Stimulated activated CD4-positive, alpha-beta T cell treated with anti-CD3 and anti-CD28 coated beads, Interleukin-4, amount 100 ng/mL, for 24 hours (primary cell): ENCODE measurements around the gene ZBP1.
A peak's percentile ranks its signal among the peaks of the same experiment; 100 is the strongest.

Experiments used
- DNase-seq: peaks from one replicate; pipeline ENCODE4 v3.0.0-alpha.2; 2020

The ZBP1 gene

DNA sequence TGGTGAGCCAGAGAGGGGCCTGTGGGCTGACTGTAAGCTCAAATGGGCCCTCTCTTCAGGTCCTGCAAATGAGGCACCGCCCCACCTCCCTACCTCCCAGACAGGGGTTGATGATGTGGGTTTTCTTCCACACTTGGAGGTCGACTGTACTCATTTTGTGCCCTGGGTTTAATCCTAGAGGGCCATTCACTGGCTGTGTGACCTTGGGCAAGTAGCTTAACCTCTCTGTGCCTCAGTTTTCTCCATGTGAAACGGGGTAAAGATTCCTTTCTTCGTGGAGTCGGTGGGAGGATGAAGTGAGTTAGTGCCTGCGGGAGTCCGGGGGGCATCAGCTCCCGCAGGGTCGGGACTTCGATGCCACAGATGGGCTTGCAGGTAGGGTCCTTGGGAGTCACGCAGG is 23.9 kb downstream of the ZBP1 start:
- no peak for DNase-seq

DNA sequence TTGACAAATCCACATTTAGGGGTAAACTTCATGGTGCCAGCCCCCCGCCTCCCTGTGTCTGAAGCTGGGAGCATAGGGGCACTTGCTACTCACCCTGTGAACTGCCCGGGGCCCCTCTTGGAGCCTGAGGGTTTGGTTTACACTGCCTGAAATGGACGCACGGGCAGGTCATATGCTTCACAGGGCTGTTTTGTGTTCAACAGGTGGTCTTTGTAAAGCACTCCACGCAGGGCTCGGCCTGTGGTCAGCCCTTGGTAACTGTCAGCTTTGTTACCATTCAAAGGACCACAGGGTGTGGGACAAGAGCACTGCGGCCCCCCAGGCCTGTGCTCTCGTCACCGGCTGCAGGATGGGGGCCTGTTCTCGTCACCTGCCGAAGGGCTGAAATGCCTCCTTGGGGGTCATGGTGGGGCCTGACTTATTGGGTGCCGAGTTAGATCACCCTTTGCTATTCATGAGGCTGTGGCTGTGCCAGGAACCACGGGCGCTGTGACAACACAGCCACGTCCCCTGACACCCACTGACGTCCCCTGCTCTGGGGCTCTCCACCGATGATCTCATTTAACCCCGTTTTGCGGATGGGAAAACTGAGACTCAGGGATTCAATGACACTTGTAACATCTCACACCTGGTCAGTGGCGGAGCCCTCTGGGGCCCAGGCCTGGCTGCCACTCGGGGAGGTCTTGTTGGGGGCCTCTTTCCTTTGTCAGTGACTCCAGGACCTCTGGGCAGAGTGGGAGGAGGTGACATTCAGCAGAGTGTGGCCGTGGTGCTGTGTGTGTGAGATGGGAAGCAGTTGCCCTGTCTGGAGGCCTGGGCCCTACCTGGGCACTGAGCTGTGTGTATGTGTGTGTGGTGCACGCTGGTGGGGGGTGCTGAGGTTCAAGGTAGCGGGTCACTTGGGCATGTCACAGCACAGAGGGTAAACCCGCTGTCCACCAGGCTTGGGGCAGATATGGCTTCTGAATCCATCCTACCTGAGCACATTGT is 24.9 kb downstream of the ZBP1 start:
- DNase-seq, result no peak

DNA sequence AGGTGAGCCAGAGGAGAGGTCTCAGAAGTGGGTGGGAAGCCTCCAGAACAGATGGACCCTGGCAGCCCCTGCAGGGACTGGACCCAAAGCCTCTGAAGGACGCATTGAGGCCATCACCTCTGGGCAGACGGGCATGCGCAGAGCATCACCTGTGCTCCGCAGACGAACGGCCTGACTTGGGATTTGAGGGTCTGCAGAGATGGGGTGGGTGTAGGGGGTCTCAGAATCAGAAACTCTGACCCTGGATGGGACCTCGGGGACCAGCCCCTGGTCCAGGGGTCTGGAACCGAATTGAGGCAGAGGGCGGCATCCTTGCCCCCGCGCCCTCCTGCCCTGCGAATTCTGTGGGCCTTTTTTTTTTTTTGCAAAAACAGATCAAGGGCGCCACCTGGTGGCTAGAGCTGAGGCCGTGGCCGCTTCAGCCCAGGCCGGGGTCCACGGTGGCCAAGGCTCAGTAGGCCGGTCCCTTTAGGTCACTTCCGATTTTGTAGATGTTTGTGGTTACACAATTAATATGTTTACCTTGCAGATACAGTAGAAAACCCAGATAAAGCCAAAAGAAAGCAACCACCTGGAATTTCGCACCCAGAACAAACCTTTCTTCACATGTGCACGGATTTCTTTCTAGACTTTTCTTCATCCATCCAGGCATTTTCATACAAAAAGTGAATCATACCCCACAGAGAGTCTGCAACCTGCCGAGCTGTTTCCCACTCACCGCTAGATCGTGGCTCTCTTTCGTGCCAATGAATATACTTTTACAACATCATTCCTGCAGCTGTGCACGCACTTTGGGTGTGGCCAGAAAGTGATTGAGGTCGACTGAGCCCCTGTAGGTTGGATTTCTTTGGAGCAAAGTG is 25.9 kb downstream of the ZBP1 start:
- peak; percentile 59 for DNase-seq

DNA sequence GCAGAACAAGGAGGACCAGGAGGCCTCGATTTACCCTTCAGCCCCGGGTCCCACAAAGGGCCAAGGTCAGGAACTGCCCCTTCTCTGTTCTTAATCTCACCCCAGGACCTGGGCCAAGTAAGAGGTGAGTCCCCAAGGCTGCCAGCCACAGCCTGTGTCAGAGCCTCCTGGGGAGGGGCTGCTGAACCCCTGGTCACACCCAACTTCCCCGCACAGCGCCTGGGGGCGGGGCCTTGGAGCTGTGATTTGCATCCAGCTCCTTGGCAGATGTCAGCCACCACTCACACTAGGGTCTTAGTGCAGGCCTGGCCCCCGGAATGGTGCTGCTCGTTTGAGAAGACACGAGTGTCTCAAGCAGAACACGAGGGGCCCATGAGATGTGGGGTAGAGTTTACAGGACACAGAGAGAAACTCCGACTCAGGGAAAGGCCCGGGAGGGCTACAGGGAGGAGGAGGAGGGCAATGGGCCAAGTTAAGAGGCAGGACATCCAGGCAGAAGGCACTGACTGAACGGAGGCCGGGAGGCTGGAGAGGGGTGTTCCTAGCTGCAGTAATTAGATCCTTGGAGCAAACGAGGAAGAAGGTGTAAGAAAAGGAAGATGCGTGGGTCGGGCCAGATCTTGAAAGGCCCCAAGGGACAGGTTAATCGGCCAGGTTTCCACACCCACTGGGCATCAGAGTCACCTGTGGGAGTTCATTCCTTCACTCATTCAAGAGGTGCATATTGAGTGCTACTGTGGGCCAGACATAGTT is 26.9 kb downstream of the ZBP1 start:
- no peak for DNase-seq

DNA sequence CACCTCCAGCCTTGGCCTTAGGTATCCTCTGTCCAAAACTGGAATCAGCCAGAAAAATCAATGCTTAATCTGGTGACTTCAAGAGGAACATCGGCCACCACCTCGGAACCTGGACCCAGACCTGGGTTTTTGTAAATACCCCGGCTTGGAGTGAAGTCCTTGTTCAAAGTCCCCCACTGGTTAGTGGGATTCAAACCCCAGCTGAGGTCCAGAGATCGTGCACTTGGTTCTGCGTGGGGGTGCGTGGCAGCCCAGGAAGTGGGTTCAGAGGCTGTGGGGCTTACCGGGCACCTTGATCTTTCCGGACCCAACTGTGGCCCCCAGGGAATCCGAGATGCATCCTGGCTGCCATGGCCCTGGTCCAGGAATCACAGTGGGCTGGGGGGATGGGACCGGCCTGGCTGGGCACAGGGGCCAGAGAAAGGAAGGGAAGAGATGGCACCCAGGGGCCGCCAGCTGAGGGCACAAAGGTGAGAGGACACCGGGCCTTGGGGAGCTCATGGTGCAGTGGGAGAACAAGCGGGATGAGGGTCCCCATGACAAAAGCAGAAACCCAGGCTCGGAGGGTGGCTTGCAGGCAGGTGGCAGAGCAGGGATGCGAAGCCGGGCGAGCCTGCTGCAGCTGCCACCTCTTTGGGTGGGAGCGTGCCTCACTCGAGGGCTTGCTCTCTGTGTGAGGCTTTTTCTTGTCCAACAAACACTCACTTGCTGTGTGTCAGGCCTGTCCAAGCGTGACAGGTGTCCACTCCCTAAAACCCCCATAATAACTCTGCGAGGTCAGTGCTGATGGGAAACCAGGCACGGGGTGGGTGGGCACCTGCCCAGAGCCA is 27.7 kb downstream of the ZBP1 start:
- DNase-seq, result no peak

DNA sequence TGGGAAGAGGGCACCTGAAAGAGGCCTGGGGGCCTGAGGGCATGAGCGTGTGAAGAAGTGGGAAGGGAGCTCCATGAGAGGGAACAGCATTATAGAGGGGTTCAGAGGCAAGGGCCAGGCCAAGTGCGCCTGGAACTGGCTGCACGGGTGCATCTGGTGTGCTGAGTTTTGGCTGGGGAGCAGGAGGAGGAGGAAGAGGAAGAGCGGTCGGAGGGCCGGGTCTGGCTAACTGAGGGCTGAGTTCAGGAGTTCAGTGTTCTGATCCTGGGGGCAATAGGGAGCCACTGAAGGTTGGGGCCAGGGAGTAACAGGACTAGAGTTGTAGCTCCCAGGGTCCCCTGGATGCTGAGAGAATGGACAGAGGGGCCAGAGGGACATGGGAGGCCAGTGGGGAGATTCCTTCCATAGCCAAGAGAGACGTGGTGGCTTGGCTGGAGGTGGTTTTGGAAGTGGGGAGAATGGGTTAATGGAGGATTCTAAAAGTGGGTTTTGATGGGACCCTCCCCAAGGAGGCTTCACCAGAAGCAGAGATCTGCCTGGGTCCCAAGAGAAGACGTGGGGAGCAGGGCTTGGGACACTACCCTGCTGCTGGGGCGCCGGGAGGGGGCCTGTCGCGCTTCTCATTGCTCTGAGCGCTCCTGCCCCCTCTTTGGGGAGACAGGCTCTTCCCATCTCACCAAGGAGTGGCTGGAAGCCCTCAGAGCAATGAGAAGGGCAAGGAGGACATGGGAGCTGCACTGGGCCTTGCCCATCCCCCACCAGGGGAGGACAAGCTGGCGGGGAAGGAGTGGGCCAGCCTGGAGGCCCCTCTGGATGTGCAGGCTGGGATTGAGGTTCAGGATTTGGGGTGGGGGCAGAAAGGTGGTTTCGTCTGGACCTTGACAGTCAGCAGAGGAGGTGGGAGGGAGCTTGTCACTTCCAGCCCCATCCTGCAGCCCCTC is 28.7 kb downstream of the ZBP1 start:
- DNase-seq, result no peak

DNA sequence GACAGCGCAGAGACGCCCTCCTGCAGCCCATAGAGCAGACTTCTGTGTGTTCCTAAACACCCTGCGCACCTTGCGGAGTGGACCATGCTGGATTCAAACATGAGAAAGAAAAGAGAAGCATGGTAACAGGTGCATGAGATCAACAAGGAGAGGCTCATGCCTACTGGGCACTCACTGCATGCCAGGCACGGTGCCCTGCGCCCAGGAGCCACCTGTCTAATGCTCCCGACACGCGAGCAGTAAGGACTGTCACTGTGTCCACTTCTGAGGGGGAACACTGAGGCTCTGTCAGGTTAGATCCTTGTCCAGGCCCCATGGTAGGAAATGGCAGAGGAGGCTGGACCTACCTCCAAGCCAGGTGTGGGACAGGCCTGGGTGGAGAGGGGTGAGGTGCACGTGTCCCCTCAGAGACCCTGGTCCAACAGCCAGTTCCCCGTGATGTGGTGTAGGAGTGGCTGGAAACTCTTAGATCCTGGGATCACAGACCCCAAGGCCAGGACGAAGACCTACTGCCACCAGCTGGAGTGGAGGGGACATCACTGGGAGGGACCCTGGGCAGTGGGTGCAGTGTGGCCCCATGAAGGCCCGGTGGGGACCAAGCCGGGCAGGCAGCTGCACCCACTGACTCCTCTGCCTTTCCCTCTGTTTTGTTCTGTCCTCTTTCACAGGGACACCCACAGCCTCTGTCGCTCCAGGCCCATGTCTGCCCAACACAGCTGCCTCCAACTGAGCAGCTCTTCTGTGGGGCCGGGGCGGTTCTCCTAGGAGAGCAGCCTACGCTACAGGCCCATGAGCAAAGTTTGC is 29.5 kb downstream of the ZBP1 start:
- DNase-seq, result no peak

DNA sequence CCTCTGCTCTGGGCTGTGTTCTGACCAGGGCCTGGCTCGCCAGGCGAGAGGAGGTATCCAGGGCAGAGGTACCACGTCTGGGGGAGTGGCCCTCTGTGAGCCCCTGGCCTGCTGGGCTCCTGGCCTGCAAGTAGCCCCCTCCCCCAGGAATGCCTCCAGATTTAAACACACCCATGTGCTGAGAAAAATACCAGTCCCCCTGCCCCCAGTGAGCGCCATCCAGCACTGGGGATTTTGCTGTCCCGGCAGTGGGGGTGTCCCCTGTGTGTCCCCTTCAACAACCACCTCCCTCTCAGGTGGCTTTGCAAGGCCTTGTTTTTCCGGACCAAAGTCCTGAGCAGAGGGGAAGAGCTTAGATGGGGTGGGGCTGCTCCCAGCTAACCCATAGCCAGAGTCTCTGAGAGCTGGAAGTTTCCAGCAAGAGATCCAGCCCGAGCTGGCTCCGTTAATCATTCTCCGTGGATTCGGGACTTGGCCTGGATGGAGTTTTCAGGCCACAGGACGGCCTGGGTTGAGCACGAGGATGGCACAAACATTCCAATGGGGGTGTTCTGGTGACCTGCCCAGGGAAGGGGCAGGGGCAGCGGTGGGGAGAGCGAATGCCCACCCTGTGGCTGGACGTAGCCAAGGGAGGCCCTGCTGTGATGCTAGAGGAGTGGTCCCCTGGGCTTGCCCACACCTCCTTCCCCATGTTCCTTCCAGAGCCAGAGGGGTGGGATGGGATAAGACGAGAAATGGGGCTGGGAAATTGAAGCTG is 30.3 kb downstream of the ZBP1 start:
- DNase-seq, result no peak

DNA sequence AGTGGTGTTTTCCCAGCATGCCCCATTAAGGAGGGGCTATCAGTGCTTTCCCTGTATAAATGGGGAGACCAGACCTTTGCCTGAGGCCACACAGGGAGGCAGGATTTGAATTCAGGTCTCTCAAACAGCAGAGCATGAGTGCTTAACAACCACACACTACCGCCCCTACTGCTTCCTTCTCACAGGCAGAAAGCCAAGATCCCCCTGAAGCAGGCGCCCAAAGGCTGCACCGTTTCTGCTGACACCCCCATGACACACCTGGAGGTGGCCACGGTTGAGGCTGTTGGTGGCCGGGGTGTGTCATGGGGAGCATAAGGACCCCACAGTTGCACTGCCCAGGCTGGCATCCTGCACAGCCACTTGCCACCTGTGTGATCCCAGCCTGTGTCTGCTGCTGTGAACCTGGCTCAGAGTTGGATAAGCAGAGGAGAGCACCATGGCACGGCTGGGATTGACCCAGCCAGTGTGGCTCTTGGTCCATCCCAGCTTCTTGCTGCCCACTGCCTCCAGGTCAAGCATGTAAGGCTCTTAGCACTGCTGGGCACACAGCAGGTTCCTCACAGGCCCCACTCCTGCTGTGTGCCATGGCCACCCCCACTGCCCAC is 31.0 kb downstream of the ZBP1 start:
- DNase-seq, result no peak

DNA sequence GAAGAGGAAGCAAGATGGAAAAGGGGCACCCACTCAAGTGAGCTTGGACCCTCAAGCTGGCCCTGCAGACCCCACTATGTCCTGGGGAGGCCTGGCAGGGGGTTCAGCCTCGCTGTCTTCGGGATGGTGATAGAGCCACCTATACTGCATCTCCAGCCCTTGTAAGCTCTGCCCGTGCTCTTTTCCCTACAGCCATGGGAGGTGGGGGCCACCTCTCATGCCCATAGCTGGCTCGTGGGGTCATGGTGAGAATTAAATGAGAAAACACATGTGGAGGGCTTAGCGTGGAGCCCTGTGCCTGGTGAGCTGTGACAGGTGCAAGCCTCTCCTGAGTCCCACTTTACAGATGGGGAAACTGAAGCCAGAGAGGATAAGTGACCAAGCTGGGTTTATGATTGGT is 31.6 kb downstream of the ZBP1 start:
- no peak for DNase-seq

DNA sequence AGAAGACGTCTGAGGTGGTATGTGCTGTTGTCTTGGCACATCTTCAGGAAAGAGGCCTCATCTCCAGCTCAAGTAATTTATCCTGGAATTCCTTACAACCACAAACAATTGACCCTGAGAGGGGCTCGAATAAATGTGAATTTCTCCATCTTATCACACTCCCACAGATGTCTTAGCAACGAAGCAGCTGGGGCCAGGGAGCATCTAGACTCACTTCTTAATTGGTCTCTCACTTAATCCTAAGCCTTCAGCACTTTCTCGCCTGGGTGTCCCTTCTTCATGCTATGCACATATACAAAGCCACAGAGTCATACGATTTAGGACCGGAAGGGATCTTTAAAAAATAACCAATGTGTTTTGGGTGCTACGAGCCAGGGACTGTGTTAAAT is 32.2 kb downstream of the ZBP1 start:
- DNase-seq, result no peak

DNA sequence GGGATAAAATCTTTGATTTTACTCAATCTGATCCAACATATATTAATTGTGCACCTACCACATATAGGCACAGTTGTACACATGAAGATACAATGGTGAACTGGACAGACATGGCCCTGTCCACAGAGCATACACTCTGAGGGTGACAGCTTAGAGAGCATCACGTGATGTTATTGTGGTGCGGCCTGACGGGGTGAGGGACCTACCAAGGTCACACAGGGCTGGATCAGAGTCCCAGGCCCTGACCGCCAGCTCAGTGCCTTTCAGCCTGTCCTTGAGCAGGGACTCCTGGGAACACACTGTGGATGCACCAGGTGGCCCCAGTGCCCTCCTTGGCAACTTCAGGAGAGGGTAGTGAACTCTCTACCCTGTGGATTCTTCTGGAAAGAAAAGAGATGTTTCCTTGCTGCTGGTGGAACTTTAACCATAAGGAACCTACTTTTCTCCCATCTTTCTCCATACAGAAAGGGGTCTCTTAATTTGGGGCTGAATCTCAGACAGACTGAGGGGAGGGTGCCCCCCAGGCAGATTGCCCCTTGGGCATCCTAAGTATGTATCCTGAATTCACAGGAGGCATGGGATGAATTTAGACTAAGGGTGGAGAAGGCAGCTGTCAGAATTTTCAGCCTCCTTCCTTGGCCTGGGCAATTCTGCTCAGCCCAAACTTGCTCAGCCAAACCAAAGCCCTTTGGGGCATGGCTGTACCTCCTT is 32.8 kb downstream of the ZBP1 start:
- no peak for DNase-seq

DNA sequence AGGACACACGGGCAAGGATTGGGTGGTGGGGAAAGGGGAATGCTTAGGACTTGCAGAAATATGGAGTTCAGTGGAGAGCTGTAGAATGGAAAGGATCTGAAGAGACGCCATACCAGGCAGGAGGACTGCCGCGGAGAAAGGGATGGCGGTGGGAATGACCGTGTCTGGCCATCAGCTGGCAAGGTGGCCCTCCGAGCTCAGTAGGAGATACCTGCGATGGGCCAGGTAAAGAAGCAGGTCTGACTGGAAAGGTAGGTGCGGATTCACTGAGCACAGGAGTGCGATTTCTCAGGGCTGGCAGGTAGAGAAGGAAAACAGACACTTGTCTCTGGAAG is 33.3 kb downstream of the ZBP1 start:
- DNase-seq, result no peak

DNA sequence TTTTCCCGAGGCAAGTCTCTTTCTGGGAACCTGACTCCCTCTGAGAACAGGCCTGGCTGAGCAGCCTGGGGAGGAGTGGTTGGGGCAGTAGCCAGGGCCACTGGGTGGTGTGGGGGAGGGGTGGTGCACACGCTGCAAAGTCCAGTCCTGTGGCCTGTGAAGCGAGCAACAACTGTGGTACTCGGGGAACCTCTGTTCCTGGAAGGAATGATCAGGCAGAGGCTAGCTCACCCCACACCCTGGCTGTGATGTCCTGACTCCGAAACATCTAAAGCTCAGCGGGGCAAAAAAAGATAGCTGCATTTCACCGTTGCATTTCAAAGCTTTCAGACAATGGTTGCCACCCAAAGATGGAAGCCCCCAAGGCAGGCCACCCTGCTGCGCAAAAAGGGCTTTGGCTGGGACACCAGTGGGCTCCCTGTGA is 33.8 kb downstream of the ZBP1 start:
- no peak for DNase-seq

DNA sequence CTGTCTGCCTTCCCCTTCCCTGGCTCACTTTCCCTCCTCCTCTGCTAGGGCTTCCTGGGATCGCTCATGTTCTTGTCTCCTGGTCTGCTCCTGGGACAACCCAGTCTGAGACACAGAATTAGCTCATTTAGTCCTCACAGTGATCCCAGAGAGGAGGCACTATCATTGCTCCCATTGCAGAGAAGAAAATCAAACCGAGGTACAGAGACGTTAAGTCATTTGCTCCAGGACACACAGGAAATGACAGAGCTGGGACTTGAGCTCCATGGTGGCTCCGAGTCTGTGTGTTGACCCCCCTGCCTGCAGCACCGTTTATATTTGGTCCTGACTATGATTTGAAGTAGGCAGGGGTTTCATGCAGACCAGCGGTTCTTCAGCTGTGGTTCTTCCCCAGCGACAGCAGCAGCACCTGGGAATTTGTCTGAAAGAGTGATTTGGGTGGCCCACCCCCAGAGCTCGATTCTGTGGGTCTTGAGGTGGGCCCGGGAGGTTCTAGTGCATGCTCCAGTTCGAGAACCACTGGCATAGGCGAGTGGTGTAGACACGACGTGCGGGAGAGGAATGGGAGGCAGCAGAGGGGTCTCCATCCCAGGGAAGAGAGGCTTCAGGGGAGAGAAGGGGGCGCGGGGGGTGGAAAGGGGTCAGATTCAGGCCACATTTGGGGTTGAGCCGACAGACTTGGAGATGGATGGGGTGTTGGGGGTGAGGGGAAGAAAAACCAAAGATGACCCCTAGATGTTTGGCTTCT is 34.6 kb downstream of the ZBP1 start:
- DNase-seq, result no peak

DNA sequence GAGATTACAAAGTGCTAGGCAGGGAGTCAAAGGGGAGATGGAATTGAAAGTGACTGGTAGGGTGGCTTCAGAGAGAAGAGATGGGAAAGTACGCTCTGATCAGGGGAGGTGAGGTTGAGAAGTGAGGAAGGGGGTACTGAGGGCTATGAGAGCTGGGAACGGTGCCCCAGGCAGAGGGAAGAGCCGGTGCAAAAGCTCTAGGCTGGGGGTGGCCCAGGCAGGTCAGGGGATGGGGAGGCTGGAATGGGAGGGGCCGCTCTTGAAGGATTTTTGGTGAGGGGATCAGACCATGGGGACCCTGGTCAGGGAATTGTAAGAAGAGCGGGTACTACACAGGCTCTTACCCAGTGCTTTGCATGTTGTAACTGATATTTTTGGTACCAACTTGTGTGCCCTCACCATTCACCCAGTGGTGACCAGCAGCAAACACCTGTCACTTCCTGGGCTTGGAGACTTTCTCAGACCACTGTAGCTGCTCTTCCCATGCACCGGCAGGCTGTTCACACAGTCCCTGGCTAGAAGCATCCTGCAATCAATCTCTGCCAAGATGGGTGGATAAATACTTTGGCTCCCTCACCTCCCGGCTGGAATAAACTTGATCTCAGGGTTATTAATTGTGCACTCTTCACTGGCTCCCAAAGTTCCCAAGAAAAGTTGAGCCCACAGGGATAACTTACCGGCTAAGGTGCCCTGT is 35.3 kb downstream of the ZBP1 start:
- no peak for DNase-seq
